ENCODE measurements around the gene NPHP4. TPM values are rescaled to one million over a fixed set of nuclear protein-coding genes. Genes with fewer than 3 reads are reported as not detected.

The NPHP4 gene
- total and polyA plus RNA-seq, 4 donors, result 1.7 to 5.6 (median 3.5) TPM

- Histone ChIP-seq H3K36me3 (ENCODE audit: control insufficient read depth in 4 of 4, insufficient read depth in 3 of 4, low read depth in 1 of 4, low read length in 3 of 4) (no peaks in the 10 kb centered on the region), H3K4me3 (ENCODE audit: low read depth in 1 of 3, low read length in 3 of 3) (no peak overlapping the region), H3K9me3 (ENCODE audit: control insufficient read depth in 4 of 4, low read length in 3 of 4) (no peaks in the 10 kb centered on the region), H3K27me3 (ENCODE audit: control insufficient read depth in 4 of 4, insufficient read depth in 4 of 4, low read length in 3 of 4) (no peaks in the 10 kb centered on the region), H3K27ac (ENCODE audit: low read depth in 1 of 2, low read length in 2 of 2) (no peak overlapping the region), H3K4me1 (ENCODE audit: control insufficient read depth in 4 of 4, insufficient read depth in 4 of 4, low read length in 3 of 4) (no peaks in the 10 kb centered on the region), H3K9ac (ENCODE audit: low read depth in 1 of 2, low read length in 2 of 2) (no peak overlapping the region)
- TF ChIP-seq JUND (IDR thresholded peaks at IDR 0.05), result no peak
- no peak for TF ChIP-seq RXRA (IDR thresholded peaks at IDR 0.05)
- no peak for TF ChIP-seq REST (IDR thresholded peaks at IDR 0.05)
- no peak for TF ChIP-seq ZBTB33 (IDR thresholded peaks at IDR 0.05)
- no peak for TF ChIP-seq NR2F2 (IDR thresholded peaks at IDR 0.05)
- no peak for TF ChIP-seq YY1 (IDR thresholded peaks at IDR 0.05)
- no peak for TF ChIP-seq EGR1 (IDR thresholded peaks at IDR 0.05; ENCODE audit: low read depth in 2 of 2)
- no peak for TF ChIP-seq SP1 (IDR thresholded peaks at IDR 0.05)
- no peak for TF ChIP-seq HNF4G (IDR thresholded peaks at IDR 0.05)
- TF ChIP-seq CTCF (IDR thresholded peaks at IDR 0.05; ENCODE audit: low read depth, low read length, missing input control), result no peak
- no peak for TF ChIP-seq FOXA1 (IDR thresholded peaks at IDR 0.05)
- WGBS, result 96% methylated on average over 8 of the region's 8 CpGs
- no peak for DNase-seq (ENCODE audit: low spot score)
Measured at GRCh38 chr1:5891137-5891536, 101.1 kb downstream of the NPHP4 start.

- Histone ChIP-seq H3K27me3 (ENCODE audit: control insufficient read depth in 4 of 4, insufficient read depth in 4 of 4, low read length in 3 of 4) (no peaks in the 10 kb centered on the region), H3K4me3 (ENCODE audit: low read depth in 1 of 3, low read length in 3 of 3) (no peak overlapping the region), H3K27ac (ENCODE audit: low read depth in 1 of 2, low read length in 2 of 2) (no peak overlapping the region), H3K4me1 (ENCODE audit: control insufficient read depth in 4 of 4, insufficient read depth in 4 of 4, low read length in 3 of 4) (no peaks in the 10 kb centered on the region), H3K9me3 (ENCODE audit: control insufficient read depth in 4 of 4, low read length in 3 of 4) (no peaks in the 10 kb centered on the region), H3K9ac (ENCODE audit: low read depth in 1 of 2, low read length in 2 of 2) (no peak overlapping the region), H3K36me3 (ENCODE audit: control insufficient read depth in 4 of 4, insufficient read depth in 3 of 4, low read depth in 1 of 4, low read length in 3 of 4) (no peaks in the 10 kb centered on the region)
- 94% methylated on average over 22 of the region's 22 CpGs for WGBS
- TF ChIP-seq HNF4G (IDR thresholded peaks at IDR 0.05) (no peak), RXRA (IDR thresholded peaks at IDR 0.05) (no peak), SP1 (IDR thresholded peaks at IDR 0.05) (no peak), FOXA1 (IDR thresholded peaks at IDR 0.05) (no peak), HNF4A (conservative IDR thresholded peaks at IDR 0.05) (no peak)
- no peak for DNase-seq (ENCODE audit: low spot score)
Measured at GRCh38 chr1:5890346-5891106, 101.7 kb downstream of the NPHP4 start.

All from liver (tissue), 9 donors.